ENCODE measurements around the gene HS6ST3.

GRCh38 chr13:96700657-96701056 lies 610.8 kb downstream of the HS6ST3 start:
- TF ChIP-seq CTCF (conservative IDR thresholded peaks at IDR 0.05; ENCODE audit: low read depth, low read length), result no peak
- no peak for TF ChIP-seq EZH2phosphoT487 (IDR thresholded peaks at IDR 0.05; ENCODE audit: borderline replicate concordance, low read length)
- no peak for TF ChIP-seq EZH2 (IDR thresholded peaks at IDR 0.05; ENCODE audit: low read length, unreplicated experiment)

Measured in PC-3 (cell line).